ENCODE measurements around the gene PRDM16.

- TF ChIP-seq, protein P1, sequence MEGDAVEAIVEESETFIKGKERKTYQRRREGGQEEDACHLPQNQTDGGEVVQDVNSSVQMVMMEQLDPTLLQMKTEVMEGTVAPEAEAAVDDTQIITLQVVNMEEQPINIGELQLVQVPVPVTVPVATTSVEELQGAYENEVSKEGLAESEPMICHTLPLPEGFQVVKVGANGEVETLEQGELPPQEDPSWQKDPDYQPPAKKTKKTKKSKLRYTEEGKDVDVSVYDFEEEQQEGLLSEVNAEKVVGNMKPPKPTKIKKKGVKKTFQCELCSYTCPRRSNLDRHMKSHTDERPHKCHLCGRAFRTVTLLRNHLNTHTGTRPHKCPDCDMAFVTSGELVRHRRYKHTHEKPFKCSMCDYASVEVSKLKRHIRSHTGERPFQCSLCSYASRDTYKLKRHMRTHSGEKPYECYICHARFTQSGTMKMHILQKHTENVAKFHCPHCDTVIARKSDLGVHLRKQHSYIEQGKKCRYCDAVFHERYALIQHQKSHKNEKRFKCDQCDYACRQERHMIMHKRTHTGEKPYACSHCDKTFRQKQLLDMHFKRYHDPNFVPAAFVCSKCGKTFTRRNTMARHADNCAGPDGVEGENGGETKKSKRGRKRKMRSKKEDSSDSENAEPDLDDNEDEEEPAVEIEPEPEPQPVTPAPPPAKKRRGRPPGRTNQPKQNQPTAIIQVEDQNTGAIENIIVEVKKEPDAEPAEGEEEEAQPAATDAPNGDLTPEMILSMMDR (IDR thresholded peaks at IDR 0.05; ENCODE audit: low read length): no peak
- TF ChIP-seq EZH2 (IDR thresholded peaks at IDR 0.05; ENCODE audit: borderline replicate concordance, low read length): no peak
Observed at GRCh38 chr1:3263790-3264189, 194.8 kb downstream of the PRDM16 start.

Measured in OCI-LY1 (cell line).